GM19372 (cell line): ENCODE data around the gene KLF15.
A peak's percentile ranks its signal among the peaks of the same experiment; 100 is the strongest.

Experiments
- ATAC-seq: cut with Tn5 transposase; IDR thresholded peaks from one replicate; pipeline ENCODE4 v1.9.1; 2021; ENCODE audit warnings: mild to moderate bottlenecking, low read depth, moderate library complexity; ENCODE audit not compliant: unreplicated experiment

Gene KLF15

DNA sequence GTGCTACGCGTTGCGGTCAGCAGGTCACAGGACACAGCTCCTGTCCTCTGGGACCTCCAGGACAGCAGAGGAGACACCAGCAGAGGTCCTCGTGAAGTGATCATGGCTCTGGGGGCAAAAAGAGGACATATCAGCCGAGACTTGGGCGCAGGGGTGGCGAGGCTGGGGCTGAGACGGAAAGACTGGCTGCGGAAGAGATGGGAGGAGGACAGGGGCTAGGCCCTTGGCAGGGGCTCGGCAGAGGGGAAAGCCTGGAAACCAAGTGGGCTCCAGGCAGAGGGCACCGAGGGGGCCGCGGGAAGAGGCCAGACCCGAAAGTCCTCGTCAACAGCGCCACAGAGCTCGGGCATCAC lies 32.6 kb upstream of the KLF15 start:
- no peak for ATAC-seq

DNA sequence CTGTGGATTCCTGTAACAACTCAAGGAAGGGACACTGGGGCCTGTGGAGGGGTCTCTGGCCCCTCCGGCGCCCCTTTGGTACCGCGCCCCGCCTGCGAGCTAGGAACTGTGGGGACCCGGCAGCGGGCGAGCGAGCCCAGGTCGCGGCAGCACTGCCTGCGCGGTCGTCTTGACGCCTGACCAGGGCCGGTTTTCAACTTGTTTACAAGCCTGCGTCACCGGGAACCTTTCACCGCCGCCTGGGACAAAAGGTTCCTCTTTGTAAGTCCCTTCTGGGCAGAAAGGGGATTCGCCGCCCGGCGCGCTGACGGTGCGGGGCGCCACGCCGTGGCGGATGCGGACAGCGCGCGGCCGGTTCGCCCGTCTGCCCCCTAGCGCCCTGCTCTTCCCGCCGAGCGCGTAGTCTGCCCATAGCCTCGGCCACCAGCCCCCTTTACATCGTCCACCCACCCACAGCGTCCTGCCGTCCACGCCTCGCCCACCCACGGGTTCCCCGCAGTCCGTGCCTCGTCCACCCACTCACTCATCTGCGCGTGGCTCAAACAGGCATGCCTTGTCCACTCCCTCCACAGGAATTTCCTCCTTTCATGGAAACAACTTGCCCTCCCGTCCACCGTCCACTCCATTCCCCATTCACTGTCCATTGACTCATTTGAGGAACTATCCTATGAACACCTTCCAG lies 32.0 kb upstream of the KLF15 start:
- ATAC-seq, result peak; percentile 74

DNA sequence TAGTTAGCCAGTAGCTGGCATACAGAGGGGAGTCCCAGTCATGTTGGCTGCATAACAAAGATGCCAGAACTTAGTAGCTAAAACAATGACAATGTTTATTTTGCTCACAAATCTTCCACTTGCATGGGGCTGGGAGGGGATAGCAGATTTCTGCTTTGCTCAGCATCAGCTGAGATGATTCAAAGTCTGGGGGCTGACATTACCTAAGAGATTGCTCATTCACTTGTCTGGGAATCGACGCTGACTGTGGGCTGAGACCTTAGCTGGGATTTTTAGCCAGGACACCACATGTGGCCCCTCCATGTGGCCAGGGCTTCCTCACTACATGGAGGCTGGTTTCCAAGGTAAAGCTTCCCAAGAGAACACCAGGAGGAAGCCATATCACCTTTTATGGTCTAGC lies 24.8 kb upstream of the KLF15 start:
- no peak for ATAC-seq

DNA sequence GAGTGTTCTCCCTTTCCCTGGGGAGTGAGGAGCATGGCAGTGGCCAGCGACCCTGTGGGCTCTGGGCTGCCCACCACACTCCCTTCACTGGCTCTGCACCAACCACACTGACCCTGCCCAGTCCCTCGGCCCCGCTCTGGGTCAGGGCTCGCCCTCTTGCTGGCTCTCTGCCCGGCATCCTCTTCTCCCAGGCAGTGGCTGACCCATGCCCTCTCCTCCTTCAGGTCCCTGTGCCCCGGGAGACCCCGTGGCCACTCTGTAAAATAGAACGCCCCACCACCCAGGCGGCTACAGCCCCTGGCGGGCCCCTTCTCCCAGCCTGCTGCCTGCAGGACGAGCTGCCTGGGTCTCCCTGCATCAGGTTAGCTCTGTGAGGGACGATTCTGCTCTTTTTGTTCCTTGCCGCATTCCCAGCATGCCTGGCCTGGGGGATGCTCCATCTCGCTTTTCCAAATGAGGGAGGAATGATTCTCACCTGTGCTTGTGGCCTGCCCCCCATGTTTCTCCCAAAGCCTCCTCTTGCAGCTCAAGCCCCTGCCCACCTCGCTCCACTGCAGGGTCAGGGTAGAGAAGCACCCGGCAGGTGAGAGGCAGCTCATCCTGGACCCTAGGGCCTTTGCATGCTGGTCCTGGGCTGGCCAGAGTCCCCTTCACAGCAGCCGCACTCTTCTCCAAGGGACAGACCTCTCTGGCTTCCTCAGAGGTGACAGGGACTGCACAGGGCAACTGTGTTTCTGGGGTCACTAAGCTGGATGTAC lies 23.0 kb upstream of the KLF15 start:
- no peak for ATAC-seq

DNA sequence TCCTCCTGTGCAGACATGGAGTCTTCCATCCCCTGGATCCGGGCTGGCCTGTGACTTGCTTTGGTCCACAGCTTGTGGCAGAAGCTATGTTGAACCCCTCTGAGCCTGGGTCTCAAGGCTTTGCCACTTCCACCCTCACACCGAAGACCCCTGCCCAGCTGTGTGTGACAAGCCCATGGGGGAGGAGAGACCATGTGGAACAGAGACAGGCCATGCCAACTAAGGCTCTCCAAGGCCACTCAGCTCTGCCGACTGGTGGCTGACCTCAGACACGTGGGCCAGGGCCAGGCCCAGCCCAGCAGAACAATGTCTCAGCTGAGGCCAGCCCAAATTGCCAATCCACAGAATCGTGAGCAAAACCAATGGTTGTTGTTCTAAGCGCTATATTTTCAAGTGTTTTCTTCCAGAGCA lies 21.1 kb upstream of the KLF15 start:
- no peak for ATAC-seq

DNA sequence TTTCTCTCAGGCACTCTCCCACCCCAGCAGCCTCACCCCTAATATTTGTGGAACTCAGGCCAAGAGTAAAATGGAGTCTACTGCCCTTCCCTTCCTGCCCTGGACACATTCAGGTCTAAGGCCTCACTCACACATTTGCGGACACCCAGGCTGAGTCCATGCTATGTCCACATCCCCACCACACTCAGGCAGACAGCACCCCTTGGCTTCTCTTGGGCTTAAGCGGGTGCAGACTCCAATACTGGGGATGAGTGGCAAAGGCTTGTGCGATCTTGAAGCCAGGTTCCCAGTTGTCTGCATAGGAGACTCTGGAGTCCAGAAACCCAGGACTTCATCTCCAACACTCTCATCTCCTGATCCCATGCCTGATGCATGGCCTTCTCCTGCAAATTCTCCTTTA lies 20.0 kb upstream of the KLF15 start:
- ATAC-seq, result no peak

DNA sequence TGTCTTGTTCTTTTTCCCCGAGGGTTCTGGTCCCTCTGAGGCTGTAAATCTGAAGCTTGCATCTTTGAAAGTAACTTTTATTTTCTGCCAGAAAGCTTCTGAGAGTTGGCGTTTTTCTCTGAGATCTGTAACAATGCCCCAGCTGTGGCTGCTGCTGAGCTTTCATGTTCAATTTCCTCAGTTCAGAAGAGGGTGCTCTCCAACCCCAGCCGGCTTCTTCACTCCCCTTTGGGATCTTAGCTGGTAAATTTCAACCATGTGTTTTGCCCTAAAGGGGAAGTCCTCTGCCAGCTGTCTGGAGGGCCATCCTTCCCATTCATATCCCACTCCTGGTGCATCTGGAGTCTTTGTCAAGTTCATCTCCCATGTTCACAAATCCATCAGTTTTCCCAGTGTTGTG lies 19.2 kb upstream of the KLF15 start:
- ATAC-seq, result no peak

DNA sequence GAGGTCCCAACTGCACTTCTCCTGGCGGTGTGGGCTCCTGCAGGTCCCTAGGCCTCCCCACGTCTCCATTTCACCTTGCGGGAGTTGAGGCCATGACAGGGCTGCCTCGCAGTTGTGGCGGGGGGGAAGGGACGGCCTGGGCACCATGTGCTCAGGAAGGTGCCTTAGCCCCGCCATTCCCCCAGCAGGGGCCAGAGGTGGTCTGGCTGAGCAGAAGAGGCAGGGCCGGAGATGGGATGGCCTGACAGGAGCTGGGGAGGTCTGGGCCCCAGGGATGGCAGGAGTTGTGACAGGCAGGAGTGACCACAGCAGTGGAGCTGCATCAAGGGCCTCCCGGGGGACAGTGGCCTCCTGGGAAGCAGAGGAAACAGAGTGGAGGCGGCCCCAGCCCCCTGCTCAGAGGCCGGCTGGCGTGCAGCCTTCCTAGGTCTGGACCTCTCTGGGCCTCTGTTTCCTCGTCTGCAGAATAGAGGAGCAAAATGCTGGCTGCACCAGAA lies 18.7 kb upstream of the KLF15 start:
- no peak for ATAC-seq

DNA sequence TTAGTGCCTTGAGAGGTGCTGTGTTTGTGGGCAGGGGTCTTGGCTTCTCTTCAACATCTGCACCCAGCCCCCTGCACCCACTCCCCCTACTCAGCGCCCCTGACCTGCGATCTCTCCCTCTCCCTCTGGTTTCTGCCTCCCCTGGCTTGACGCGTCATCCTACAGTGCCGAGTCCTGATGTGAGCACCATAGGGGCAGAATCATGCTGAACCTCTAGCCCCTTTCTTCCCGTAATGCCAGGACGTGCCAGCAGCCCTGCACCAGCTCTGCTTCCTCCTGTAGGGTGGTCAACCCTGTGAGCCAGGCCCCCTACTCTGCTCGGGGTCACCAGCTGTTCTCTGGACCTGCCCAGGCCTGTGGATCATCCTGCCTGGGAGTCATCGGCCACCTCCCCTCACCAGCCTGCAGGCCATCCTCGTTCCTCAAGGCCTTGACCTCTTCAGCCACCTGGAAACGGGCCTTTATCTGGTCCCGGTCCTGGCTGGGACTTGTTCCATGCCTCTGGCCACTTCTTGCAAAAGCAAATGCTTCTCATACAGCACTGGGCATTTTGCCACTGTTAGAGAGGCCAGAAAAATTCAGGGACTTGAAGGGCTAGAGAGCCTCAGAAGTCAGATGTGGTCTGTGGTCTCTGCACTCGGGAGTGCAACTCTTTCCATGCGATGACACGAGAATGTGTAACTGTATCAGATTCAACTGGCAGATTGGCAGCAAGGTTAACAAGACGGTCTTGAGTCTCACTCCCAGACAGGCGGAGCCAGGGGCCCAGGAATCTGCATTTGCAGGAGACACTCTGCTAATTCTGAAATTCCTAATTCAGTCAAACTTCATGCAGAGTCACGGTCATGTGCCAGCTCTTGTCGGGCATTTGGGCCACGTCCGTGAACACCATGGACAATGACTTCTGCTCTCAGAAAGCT lies 16.7 kb upstream of the KLF15 start:
- ATAC-seq, result no peak

DNA sequence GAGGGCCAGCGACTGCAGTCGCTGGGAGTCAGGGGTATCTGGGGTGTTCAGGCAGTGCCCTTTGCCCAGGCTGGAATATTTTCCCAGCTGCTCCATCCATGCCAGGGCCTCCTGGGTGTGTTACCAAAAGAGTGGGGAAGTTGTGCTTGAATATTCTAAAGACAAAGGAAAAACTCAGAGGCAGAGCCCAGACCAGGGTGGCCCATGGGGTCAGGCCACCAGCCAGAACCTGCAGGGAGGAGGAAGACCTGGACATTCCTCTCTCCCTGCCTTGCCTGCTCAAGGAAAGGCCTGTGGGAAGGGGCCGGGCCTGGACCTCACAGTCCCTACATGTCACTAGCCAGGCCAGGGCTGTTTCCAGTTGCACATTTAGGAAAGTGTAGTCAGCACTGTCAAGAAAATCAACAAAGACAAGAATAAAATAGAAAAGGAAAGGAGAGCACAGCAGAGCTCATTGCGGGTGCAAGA lies 16.0 kb upstream of the KLF15 start:
- no peak for ATAC-seq

DNA sequence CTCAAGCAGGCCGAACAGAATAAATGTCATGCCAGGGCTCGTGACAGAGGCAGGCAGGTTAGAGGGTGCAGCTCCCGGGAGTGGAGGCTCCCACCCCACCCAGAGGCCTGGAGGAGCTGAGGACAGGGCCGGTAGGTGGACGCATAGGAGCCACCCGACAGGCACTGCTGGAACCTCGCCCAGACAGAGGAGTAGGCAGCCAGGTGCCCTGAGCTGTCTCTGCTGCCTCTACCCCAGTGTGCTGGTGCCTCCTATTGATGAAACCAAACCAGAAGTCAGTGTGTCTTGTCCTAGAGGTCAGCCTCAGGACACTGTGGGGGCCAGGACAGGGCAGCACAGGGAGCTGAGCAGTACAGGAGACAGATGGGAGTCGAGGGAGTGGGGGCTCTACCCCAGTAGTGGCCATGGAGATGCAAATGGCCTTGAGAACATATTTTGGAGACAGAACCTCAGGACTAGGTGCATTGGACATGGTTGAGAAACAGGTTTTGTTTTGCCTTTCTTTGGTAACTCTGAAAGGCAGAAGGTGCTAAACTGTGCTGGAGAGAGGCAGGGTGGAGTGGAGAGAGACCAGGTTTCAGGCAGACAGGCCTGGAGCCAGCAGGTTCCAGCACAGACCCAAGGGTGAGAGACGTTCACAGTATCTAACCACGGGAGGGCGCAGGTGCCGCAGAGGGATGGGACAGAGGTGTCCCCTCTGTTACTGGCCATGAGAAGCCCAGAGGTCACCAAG lies 15.4 kb upstream of the KLF15 start:
- no peak for ATAC-seq

DNA sequence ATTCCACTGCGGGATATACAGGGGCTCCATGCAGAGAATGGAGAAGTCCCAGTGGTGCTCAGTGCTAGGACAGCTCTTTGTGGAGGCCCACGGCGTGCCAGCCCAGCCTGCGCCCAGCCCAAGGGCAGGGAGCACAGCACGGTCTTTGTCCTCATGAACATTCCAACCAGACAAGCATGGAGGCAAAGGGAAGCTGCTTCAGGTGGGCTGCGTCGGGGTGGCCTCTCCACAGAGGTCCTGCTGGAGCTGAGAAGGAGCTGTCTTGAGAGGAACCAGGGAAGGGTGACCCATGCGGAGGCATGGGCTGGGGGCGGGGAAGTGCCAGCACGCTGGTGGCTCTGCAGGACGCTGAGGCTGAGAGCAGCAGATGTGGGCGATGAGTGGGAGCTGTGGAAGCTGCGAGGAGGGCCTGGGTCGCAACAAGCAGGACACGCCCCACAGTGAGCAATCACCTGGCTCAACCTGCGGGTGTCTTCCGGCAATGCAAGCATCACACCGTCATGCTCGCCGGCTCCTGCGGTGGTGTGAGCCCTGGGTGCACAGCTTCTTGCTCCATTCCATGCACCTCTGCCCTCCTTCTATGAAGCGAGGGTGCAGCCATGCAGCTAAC lies 14.0 kb upstream of the KLF15 start:
- ATAC-seq, result no peak

DNA sequence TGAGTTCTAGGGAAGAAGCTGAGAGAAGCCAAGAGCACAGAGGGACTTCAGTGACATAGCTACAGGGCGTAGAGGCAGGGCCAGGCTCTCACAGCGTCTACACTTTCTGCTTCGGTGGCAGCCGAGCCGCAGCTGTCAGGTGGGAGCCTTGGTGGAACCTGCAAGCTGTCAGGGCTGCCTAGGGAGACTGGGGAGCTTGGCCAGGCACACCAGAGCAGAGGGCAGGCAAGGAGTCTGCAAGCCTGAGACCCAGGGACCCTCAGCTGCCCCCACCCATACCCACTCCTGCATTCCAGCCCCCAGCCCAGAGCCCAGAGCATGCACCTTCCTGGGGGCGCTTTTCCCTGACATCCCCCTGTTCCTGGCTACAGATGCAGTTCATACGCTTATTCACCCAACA lies 13.4 kb upstream of the KLF15 start:
- ATAC-seq, result no peak

DNA sequence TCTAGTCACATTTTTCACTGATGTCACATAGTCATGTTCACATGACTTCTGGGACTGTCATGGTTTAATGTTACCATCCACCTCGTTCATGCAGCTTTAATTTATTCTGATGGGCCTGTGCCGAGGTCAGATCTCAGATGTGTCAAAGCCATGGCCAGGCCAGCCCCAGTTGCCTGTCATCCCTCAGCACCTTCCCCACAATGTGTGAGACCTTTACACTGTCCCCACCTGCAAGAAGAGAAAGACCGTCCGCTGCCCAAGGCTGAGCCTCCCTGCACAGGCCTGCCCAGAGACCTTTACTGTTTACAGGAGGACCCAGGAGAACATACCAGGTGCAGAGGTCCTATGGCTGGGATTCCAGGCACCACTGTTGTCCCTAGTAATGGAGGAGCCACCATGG lies 12.8 kb upstream of the KLF15 start:
- no peak for ATAC-seq

DNA sequence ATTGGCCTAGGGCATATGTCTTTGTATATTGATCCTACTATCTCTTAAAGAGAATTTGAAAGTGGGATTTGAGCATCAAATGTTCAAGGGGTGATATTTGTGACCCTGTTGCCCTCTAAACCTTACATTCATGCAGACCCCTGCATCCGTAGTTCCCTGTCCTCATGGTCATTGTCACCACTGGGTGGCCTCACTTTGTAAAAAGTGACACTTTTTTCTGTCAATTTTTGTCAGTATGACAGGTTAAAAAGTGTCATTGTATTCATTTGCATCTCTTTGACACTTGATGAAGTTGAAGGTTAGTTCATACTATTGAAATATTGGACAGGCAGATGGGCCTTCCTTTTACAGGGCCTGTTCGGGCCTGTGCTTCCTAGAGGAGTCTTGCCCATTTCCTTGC lies 12.3 kb upstream of the KLF15 start:
- no peak for ATAC-seq

DNA sequence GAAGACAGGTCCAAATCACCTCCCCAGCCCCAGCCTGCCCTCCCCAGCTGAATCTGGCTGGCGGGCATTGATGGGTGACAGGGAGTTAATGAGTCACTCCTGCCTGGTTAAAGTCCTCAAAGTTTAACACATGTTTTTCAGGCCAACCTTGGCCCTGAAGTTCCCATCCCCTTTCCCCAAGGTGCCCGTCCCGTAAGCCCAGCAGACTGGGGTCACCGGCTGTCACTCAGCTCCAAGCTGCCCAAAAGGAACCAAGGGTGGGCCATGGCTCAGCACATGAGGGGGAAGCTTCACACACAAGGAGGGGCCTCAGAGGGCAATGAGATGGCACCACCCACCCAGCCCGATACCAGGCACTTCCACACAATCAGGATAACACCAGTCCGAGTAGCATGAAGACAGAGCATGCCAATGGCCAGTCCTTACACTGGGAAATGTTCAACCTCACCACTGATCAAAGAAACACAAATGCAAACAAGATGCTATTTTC lies 10.2 kb upstream of the KLF15 start:
- ATAC-seq, result no peak

DNA sequence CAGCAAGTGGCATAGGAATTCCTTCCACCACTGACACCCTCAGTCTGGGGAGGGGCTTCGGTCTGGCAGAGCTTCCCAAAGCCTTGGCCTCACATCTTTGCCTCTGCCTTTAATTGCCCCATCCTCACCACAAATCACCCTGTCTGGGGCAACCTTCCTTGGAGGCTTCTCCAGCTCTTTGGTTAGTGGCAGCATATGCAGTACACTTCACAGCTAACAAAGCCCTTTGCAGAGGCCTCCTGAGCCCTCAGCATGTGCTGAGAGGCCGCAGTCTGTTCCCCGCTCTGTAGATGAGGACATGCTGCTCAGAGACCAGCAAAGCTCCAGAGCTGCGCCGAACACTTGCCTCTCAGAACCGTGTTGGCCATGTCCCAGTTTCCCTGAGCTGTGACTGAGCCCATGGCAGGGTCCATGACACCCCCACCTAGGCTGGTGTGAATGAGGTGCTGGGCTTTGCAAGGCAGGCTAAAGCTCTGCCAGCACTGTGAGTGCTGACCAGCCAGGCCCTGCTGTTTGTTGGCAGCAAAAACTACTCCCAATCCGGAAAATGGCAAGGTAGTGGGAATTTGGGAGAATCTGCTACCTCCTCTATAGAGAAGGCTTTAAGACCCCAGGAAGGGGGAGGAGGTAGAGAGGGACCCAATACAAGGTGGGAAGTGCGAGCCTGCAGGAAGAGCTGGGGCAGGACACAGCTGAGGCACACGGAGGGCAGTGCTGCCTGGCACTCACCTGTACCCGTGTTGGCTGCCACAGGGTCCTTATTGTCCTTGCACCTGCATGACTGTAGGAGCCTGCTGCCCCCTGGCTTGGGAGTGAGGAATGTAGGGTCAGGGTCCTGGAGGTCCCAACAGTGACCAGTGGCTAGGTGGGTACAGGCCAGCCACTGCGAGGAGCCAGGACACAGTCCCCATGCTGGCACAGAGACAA lies 8.4 kb upstream of the KLF15 start:
- no peak for ATAC-seq

DNA sequence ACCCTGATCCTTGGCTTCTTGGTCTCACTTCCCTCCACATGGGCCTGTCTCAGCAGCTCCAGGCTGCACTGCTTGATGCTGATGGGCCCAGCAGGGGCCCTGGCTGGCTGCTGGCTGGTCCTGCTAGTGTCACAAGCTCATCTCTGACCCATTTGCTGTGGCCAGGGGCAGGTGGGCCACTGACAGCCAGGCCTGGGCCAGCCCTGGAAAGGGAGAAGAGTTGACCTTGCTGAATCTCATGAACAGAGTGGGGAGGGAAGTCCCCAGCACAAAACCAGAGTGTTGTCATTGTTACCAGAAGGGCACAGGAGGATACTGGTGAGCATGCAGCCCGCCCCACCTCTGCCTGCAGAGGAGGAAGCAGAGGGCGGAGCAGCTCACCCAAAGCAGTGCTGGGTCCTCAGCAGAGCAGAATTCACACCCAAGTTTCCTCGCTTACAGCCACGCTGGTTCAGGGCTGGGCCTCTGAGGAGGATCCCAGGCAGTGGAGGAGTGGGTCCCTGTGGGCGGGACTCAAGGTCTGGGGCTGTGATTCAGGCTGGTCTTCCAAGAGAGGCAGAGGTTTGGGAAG lies 7.6 kb upstream of the KLF15 start:
- no peak for ATAC-seq
